CD4-positive, alpha-beta memory T cell (primary cell): ENCODE results near the gene AKAP6. TPM values are rescaled to one million over a fixed set of nuclear protein-coding genes. Genes with fewer than 3 reads are reported as not detected.

Experiments used
- CTCF ChIA-PET: fragments of 350-600 bp; sonication (Branson Sonifier 250); formaldehyde crosslinking; loops from one replicate; lab custom pipeline; 2021; ENCODE audit warnings: inconsistent platforms; ENCODE audit not compliant: partially characterized antibody; lab: Charles Lee
- POLR2A ChIA-PET: fragments of 350-600 bp; sonication (Branson Sonifier 250); formaldehyde crosslinking; loops from one replicate; lab custom pipeline; 2021; ENCODE audit not compliant: partially characterized antibody; lab: Charles Lee
- DNase-seq, 5 donors: peaks; one replicate each; pipeline versions ENCODE4 v3.0.0 to v3.0.0-alpha.2; 2020 to 2022; ENCODE audit warnings: mixed read lengths in 1 of 5
- H3K27ac ChIP-seq: one replicate; pipeline ENCODE4 v1.7.0; 2013; ENCODE audit warnings: low read depth, low read length
- H3K27me3 ChIP-seq: 2 replicates; pipeline ENCODE4 v1.7.0; 2013; ENCODE audit warnings: mild to moderate bottlenecking, low read length, moderate library complexity; ENCODE audit not compliant: insufficient read depth
- H3K36me3 ChIP-seq: 2 replicates; pipeline ENCODE4 v1.7.0; 2013; ENCODE audit warnings: mild to moderate bottlenecking, low read length, moderate library complexity; ENCODE audit not compliant: insufficient read depth
- H3K4me1 ChIP-seq: 2 replicates; pipeline ENCODE4 v1.7.0; 2013; ENCODE audit warnings: mild to moderate bottlenecking, low read length, moderate library complexity; ENCODE audit not compliant: insufficient read depth
- H3K4me3 ChIP-seq, 2 donors: one replicate each; pipeline ENCODE4 v1.7.0; 2013; ENCODE audit warnings: low read length in 2 of 2, mild to moderate bottlenecking in 1 of 2
- H3K9me3 ChIP-seq, 2 donors: one replicate each; pipeline ENCODE4 v1.7.0; 2013; ENCODE audit warnings: low read length in 2 of 2, control low read depth in 1 of 2; ENCODE audit not compliant: control insufficient read depth in 1 of 2
- H3K27ac Mint-ChIP-seq, 7 donors: one replicate each; pipeline ENCODE4 v1.8.0; 2020 to 2021; ENCODE audit warnings: mixed read lengths in 7 of 7, mild to moderate bottlenecking in 6 of 7, inconsistent platforms in 3 of 7, moderate library complexity in 3 of 7
- H3K27me3 Mint-ChIP-seq, 2 donors: one replicate each; pipeline ENCODE4 v1.8.0; 2020 to 2021; ENCODE audit warnings: mixed read lengths in 2 of 2
- H3K36me3 Mint-ChIP-seq, 2 donors: one replicate each; pipeline ENCODE4 v1.8.0; 2020 to 2021; ENCODE audit warnings: mixed read lengths in 2 of 2, inconsistent platforms in 1 of 2, mild to moderate bottlenecking in 1 of 2
- H3K4me1 Mint-ChIP-seq, 4 donors: one replicate each; pipeline ENCODE4 v1.8.0; 2020 to 2021; ENCODE audit warnings: mixed read lengths in 4 of 4, mild to moderate bottlenecking in 1 of 4
- H3K4me3 Mint-ChIP-seq, 8 donors: one replicate each; pipeline ENCODE4 v1.8.0; 2020 to 2021; ENCODE audit warnings: mixed read lengths in 8 of 8, mild to moderate bottlenecking in 7 of 8, moderate library complexity in 6 of 8, inconsistent platforms in 3 of 8
- H3K9me3 Mint-ChIP-seq, 8 donors: one replicate each; pipeline ENCODE4 v1.8.0; 2020 to 2021; ENCODE audit warnings: mixed read lengths in 8 of 8, mild to moderate bottlenecking in 5 of 8, inconsistent platforms in 3 of 8, moderate library complexity in 1 of 8
- intact Hi-C: fragments of 100-400 bp; cut with micrococcal nuclease; formaldehyde crosslinking; loops from one replicate; pipeline ENCODE4 v1.15.1; 2023
- polyA plus RNA-seq, 2 donors: library from polyadenylated mRNA; unstranded; fragments of 300-500 nt; fragmentation: Illumina TruSeq; gene quantifications; one replicate each; pipeline ENCODE4 v1.2.3, GENCODE V29; 2021
- total RNA-seq, 2 experiments: library from RNA; stranded (reverse); gene quantifications; one replicate each; pipeline ENCODE4 v1.2.3, GENCODE V29; 2021

AKAP6 gene
- total and polyA plus RNA-seq, 4 experiments from 2014 or later = 0.98 to 4.4 (median 3.7) TPM; not detected in 1

DNA sequence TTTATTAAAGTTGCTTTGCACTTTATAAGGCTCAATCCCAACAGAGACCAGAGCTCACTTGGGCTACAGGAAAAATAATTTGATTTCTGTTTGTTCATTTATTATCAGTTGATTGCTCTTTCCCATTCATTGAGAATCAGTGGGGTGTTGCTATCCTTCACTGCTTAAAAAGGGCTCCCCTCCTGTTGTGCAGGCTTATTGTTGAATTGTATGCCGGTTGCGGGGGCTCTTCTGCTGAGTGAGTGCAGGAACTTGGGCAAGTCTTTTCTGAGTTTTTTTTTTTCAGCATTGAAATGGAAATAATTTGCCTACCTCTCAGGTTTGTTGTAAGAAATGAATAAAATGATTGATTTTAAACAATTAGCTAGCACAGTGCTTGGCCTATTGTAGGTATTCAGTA, 32.6 kb downstream of the AKAP6 start:
- CTCF ChIA-PET = no interaction called here
- intact Hi-C loops = no loop called here
- no peak for DNase-seq
- Histone ChIP-seq H3K4me3 (no peak overlapping the region), H3K9me3 (no peaks in the 10 kb centered on the region), H3K4me1 (no peaks in the 10 kb centered on the region), H3K27ac (no peak overlapping the region), H3K27me3 (no peaks in the 10 kb centered on the region), H3K36me3 (no peaks in the 10 kb centered on the region)
- Mint-ChIP-seq H3K4me1 (no peaks in the 10 kb centered on the region), H3K4me3 (no peak overlapping the region), H3K27ac (no peak overlapping the region), H3K36me3 (no peaks in the 10 kb centered on the region), H3K27me3 (peaks cover 0 to 5% of the 10 kb centered on the region in 2 donors), H3K9me3 (no peaks in the 10 kb centered on the region)
- POLR2A ChIA-PET = no interaction called here

DNA sequence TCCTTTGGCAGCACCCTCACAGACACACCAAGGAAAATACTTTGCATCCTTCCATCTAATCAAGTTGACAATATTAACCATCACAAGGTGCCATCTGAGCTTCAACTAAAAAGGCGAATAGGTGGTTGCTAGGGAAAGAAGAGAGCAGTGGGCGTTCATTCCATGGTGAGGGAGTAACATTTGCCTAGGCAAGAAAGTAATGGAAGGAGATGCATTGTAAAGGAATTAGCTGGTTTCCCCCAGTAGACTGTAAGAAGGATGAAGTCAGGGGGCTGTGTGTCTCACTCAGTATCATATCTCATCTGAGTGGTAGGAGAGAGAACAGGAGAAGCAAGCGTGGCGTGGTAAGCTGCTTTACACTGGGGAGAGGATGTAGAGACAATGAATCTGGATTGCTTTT, 34.7 kb downstream of the AKAP6 start:
- Mint-ChIP-seq H3K9me3 (no peaks in the 10 kb centered on the region), H3K4me3 (no peak overlapping the region), H3K4me1 (no peaks in the 10 kb centered on the region), H3K27ac (no peak overlapping the region), H3K36me3 (no peaks in the 10 kb centered on the region), H3K27me3 (peaks cover 0 to 4% of the 10 kb centered on the region in 2 donors)
- Histone ChIP-seq H3K36me3 (no peaks in the 10 kb centered on the region), H3K4me3 (no peak overlapping the region), H3K27me3 (no peaks in the 10 kb centered on the region), H3K9me3 (no peaks in the 10 kb centered on the region), H3K4me1 (no peaks in the 10 kb centered on the region), H3K27ac (no peak overlapping the region)
- CTCF ChIA-PET = no interaction called here
- POLR2A ChIA-PET = no interaction called here
- no peak for DNase-seq
- intact Hi-C loops = no loop called here

DNA sequence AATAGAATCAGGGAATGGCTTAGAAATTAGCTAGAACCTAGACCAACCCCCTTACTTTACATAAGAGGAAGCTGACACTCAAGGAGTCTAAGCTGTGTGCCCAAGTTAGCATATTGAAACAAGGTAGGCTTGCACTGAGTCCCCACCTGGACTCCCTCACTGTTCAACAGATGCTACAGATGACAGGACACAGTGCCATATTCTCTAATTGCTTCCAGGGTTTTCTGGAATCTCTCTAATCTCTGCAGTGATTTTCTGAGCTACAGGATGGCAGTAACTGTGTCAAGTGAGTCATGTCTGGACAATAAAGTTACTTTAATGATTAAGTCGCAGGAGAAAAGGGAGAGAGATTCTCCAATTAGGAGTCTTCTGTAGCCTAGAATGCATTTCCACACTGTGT, 35.8 kb downstream of the AKAP6 start:
- Histone ChIP-seq H3K9me3 (no peaks in the 10 kb centered on the region), H3K4me1 (no peaks in the 10 kb centered on the region), H3K27me3 (no peaks in the 10 kb centered on the region), H3K36me3 (no peaks in the 10 kb centered on the region), H3K27ac (no peak overlapping the region), H3K4me3 (no peak overlapping the region)
- H3K9me3 Mint-ChIP-seq = no peaks in the 10 kb centered on the region
- no peaks in the 10 kb centered on the region for H3K4me1 Mint-ChIP-seq
- no peak for DNase-seq
- ChIA-PET POLR2A (no interaction called here), CTCF (no interaction called here)
- H3K27me3 Mint-ChIP-seq = peaks cover 0 to 6% of the 10 kb centered on the region in 2 donors
- no peak overlapping the region for H3K4me3 Mint-ChIP-seq
- intact Hi-C loops = no loop called here
- no peaks in the 10 kb centered on the region for H3K36me3 Mint-ChIP-seq
- no peak overlapping the region for H3K27ac Mint-ChIP-seq

DNA sequence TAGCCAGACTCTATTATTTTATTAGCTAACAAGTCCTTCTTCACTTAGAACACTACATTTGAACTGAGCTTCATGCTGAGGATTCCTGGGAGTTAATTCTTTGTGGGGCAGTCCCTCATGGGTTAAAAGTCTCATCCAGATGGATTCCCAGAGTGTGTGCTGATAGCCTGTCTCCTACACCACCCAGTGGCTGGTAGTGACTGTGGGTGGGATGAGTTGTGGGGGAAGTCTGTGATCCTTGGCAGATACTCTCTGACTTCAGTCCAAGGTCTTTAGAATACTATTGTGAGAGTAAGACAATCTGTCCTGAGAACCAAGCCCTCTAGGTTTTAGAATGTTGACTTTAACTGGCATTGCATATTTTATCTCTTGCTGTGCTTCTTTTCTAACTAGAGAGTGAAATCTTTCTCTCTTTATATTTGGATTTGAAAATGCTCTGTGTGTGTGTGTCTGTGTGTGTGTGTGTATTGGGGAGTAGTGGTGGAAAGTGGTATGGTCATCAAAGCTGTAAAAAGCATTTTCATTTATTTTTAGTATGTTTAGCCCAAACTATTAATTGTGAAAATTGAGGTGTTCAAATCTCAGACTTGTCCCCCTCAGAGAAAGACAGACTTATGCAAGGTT, 37.3 kb downstream of the AKAP6 start:
- H3K4me3 ChIP-seq = no peak overlapping the region
- no peak overlapping the region for H3K27ac Mint-ChIP-seq
- DNase-seq = no peak
- H3K27me3 Mint-ChIP-seq = peaks cover 0 to 6% of the 10 kb centered on the region in 2 donors
- ChIA-PET POLR2A (no interaction called here), CTCF (no interaction called here)
- H3K9me3 Mint-ChIP-seq = no peaks in the 10 kb centered on the region
- H3K36me3 Mint-ChIP-seq = no peaks in the 10 kb centered on the region
- intact Hi-C loops = no loop called here
- H3K27ac ChIP-seq = no peak overlapping the region
- H3K36me3 ChIP-seq = no peaks in the 10 kb centered on the region
- H3K4me1 Mint-ChIP-seq = no peaks in the 10 kb centered on the region
- H3K27me3 ChIP-seq = no peaks in the 10 kb centered on the region
- no peaks in the 10 kb centered on the region for H3K9me3 ChIP-seq
- no peak overlapping the region for H3K4me3 Mint-ChIP-seq
- H3K4me1 ChIP-seq = no peaks in the 10 kb centered on the region

DNA sequence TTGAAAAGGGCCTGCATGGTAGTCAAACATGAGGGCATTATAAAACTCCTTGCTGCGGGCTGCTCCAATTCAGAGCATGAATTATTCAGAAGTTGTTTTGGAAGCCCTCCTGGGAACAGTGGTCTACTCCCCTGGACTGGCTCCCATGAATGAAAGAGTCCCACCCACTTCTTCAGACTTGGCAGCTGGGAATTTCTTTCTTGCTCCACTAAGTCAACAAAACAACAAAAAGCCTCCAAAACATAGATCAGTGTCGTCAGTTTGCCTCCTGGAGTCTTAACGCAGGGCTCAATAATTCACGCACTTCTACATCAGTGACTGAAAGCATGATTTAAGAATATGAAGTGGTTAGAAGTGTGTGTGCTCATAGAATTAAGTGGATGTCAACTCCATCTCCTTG, 37.9 kb downstream of the AKAP6 start:
- CTCF ChIA-PET = no interaction called here
- no peak overlapping the region for H3K4me3 Mint-ChIP-seq
- H3K36me3 Mint-ChIP-seq = no peaks in the 10 kb centered on the region
- peaks cover 0 to 6% of the 10 kb centered on the region in 2 donors for H3K27me3 Mint-ChIP-seq
- intact Hi-C loops = no loop called here
- no peak overlapping the region for H3K27ac ChIP-seq
- DNase-seq = no peak
- H3K36me3 ChIP-seq = no peaks in the 10 kb centered on the region
- no peaks in the 10 kb centered on the region for H3K9me3 Mint-ChIP-seq
- no peak overlapping the region for H3K27ac Mint-ChIP-seq
- POLR2A ChIA-PET = no interaction called here
- no peaks in the 10 kb centered on the region for H3K4me1 Mint-ChIP-seq
- no peaks in the 10 kb centered on the region for H3K4me1 ChIP-seq
- no peaks in the 10 kb centered on the region for H3K9me3 ChIP-seq
- no peaks in the 10 kb centered on the region for H3K27me3 ChIP-seq
- no peak overlapping the region for H3K4me3 ChIP-seq

DNA sequence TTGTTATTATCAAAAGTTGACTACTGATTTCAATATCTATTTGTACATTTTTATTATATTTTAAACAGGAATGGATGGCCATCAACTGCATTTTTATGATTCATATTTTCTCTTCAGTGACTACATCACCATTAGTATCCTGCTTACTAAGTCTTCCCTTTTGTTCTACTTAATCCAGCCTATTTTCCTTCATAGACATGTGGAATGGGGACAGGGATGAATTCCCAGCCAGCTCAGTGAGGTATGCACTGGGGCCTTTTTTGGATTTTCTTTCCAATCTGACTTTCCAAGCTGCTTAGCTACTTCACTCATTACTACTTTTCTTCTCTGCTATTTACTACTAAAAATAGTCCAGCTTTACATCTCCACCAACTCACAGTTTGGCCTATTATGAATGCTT, 38.4 kb downstream of the AKAP6 start:
- no peak for DNase-seq
- intact Hi-C loops = no loop called here
- ChIA-PET CTCF (no interaction called here), POLR2A (no interaction called here)
- H3K27me3 ChIP-seq = no peaks in the 10 kb centered on the region
- no peaks in the 10 kb centered on the region for H3K36me3 Mint-ChIP-seq
- no peaks in the 10 kb centered on the region for H3K4me1 Mint-ChIP-seq
- H3K27ac ChIP-seq = no peak overlapping the region
- no peaks in the 10 kb centered on the region for H3K9me3 Mint-ChIP-seq
- no peak overlapping the region for H3K4me3 Mint-ChIP-seq
- no peak overlapping the region for H3K27ac Mint-ChIP-seq
- no peaks in the 10 kb centered on the region for H3K9me3 ChIP-seq
- peaks cover 0 to 3% of the 10 kb centered on the region in 2 donors for H3K27me3 Mint-ChIP-seq
- H3K4me3 ChIP-seq = no peak overlapping the region
- no peaks in the 10 kb centered on the region for H3K36me3 ChIP-seq
- H3K4me1 ChIP-seq = no peaks in the 10 kb centered on the region

DNA sequence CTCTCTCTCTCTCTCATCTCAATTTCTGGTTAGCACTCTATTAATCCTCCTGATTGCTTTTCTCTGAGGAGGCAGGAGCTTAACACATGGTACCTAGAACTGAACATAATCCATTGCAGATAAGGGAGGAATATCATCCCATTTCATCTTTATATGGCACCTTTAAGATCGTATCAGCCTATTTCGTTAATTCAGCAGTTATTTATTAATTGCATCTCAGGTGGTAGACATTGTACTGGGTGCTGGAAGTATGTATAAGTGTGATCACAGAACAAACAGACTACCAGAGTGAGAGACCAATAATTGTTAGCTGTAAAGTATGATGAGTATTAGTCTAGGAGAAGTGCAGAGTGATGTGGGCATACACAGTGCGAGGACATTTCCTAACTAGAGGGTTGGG, 39.0 kb downstream of the AKAP6 start:
- DNase-seq = no peak
- intact Hi-C loops = no loop called here
- POLR2A ChIA-PET = no interaction called here
- no peaks in the 10 kb centered on the region for H3K36me3 Mint-ChIP-seq
- H3K9me3 Mint-ChIP-seq = no peaks in the 10 kb centered on the region
- H3K27me3 Mint-ChIP-seq = peaks cover 0 to 4% of the 10 kb centered on the region in 2 donors
- H3K27ac Mint-ChIP-seq = no peak overlapping the region
- H3K9me3 ChIP-seq = no peaks in the 10 kb centered on the region
- no peak overlapping the region for H3K4me3 Mint-ChIP-seq
- no peaks in the 10 kb centered on the region for H3K27me3 ChIP-seq
- no peaks in the 10 kb centered on the region for H3K4me1 Mint-ChIP-seq
- CTCF ChIA-PET = no interaction called here
- H3K27ac ChIP-seq = no peak overlapping the region
- H3K4me1 ChIP-seq = no peaks in the 10 kb centered on the region
- no peak overlapping the region for H3K4me3 ChIP-seq
- H3K36me3 ChIP-seq = no peaks in the 10 kb centered on the region

DNA sequence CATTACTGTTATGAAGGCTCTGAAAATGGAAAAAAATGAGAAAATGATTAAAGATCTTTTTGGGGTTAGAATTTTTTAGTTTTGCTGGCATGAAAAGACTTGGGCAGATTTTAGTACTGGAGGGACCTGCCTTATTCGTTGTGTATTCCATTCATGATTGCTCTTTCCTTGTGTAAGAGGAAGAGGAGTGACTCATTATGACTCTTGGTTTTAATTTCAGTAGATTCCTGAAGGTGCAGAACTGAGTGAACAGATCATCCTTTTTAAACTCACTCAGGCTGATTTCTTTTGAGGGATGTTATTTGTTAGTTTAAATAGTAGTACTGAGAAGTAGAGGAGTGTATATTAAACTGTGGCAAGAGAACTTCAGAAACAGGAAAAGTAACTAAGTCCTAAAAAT, 41.6 kb downstream of the AKAP6 start:
- no peaks in the 10 kb centered on the region for H3K9me3 ChIP-seq
- Mint-ChIP-seq H3K9me3 (no peaks in the 10 kb centered on the region), H3K4me1 (no peaks in the 10 kb centered on the region), H3K4me3 (no peak overlapping the region), H3K27me3 (peaks cover 0 to 4% of the 10 kb centered on the region in 2 donors), H3K27ac (no peak overlapping the region), H3K36me3 (no peaks in the 10 kb centered on the region)
- intact Hi-C loops = no loop called here
- no peak for DNase-seq
- no peaks in the 10 kb centered on the region for H3K27me3 ChIP-seq
- H3K27ac ChIP-seq = no peak overlapping the region
- no peak overlapping the region for H3K4me3 ChIP-seq
- ChIA-PET POLR2A (no interaction called here), CTCF (no interaction called here)
- H3K36me3 ChIP-seq = no peaks in the 10 kb centered on the region
- no peaks in the 10 kb centered on the region for H3K4me1 ChIP-seq
